Measurements from ENCODE around the gene EPB41L2. TPM values are rescaled to one million over a fixed set of nuclear protein-coding genes. Genes with fewer than 3 reads are reported as not detected.

The EPB41L2 gene
- total RNA-seq, 1 experiment from 2014 or later: 106 TPM

GRCh38 chr6:131007286-131007685, 55.8 kb downstream of the EPB41L2 start:
- Mint-ChIP-seq H3K27me3 (ENCODE audit: low read depth) (peaks cover 6% of the 10 kb centered on the region), H3K4me3 (no peak overlapping the region), H3K4me1 (peaks cover 35% of the 10 kb centered on the region), H3K36me3 (peaks cover 43% of the 10 kb centered on the region), H3K27ac (no peak overlapping the region), H3K9me3 (peaks cover 42% of the 10 kb centered on the region)
- DNase-seq (ENCODE audit: low spot score) (no peak), ATAC-seq (no peak)
- TF ChIP-seq FOXK1 (CRISPR knock-in tag; IDR thresholded peaks at IDR 0.05): no peak
- TF ChIP-seq ZNF219 (CRISPR knock-in tag; IDR thresholded peaks at IDR 0.05; ENCODE audit: borderline replicate concordance): no peak
- no peak for TF ChIP-seq FOXJ3 (CRISPR knock-in tag; IDR thresholded peaks at IDR 0.05; ENCODE audit: borderline replicate concordance)
- no peak for TF ChIP-seq NR1H2 (CRISPR knock-in tag; IDR thresholded peaks at IDR 0.05)
- no peak for TF ChIP-seq MXD4 (CRISPR knock-in tag; IDR thresholded peaks at IDR 0.05; ENCODE audit: borderline replicate concordance)
- ChIA-PET POLR2A (no interaction called here), CTCF (no interaction called here)

- H3K27me3 Mint-ChIP-seq (ENCODE audit: low read depth): peaks cover 6% of the 10 kb centered on the region
- H3K36me3 Mint-ChIP-seq: peaks cover 38% of the 10 kb centered on the region
- H3K27ac Mint-ChIP-seq: peak overlapping the region; percentile 90
- CTCF ChIA-PET: no interaction called here
- peaks cover 50% of the 10 kb centered on the region for H3K4me1 Mint-ChIP-seq
- TF ChIP-seq ZNF232 (CRISPR knock-in tag; IDR thresholded peaks at IDR 0.05): no peak
- TF ChIP-seq OVOL2 (CRISPR knock-in tag; IDR thresholded peaks at IDR 0.05; ENCODE audit: borderline replicate concordance): no peak
- no peak for TF ChIP-seq STAT6 (CRISPR knock-in tag; conservative IDR thresholded peaks at IDR 0.05; ENCODE audit: low read depth)
- no peak for TF ChIP-seq KAT7 (CRISPR knock-in tag; IDR thresholded peaks at IDR 0.05; ENCODE audit: borderline replicate concordance)
- TF ChIP-seq GABPB1 (CRISPR knock-in tag; IDR thresholded peaks at IDR 0.05): no peak
- TF ChIP-seq NR1H2 (CRISPR knock-in tag; IDR thresholded peaks at IDR 0.05): no peak
- no peak for TF ChIP-seq USF1 (CRISPR knock-in tag; IDR thresholded peaks at IDR 0.05)
- no peak for TF ChIP-seq NFE2L1 (CRISPR knock-in tag; IDR thresholded peaks at IDR 0.05)
- TF ChIP-seq SOX15 (CRISPR knock-in tag; IDR thresholded peaks at IDR 0.05): no peak
- no peak for TF ChIP-seq PREB (CRISPR knock-in tag; IDR thresholded peaks at IDR 0.05; ENCODE audit: borderline replicate concordance)
- no peak for TF ChIP-seq ZNF425 (CRISPR knock-in tag; conservative IDR thresholded peaks at IDR 0.05)
- DNase-seq (ENCODE audit: low spot score): no peak
- H3K4me3 Mint-ChIP-seq: no peak overlapping the region
- POLR2A ChIA-PET: no interaction called here
- no peak for ATAC-seq
- H3K9me3 Mint-ChIP-seq: peaks cover 36% of the 10 kb centered on the region
Measured at GRCh38 chr6:131005439-131006016, 57.5 kb downstream of the EPB41L2 start.

GRCh38 chr6:131004936-131005335, 58.1 kb downstream of the EPB41L2 start:
- no peak overlapping the region for H3K4me3 Mint-ChIP-seq
- ChIA-PET CTCF (no interaction called here), POLR2A (no interaction called here)
- no peak for DNase-seq (ENCODE audit: low spot score)
- H3K4me1 Mint-ChIP-seq: peaks cover 56% of the 10 kb centered on the region
- H3K9me3 Mint-ChIP-seq: peaks cover 34% of the 10 kb centered on the region
- peak overlapping the region; percentile 39 for H3K27ac Mint-ChIP-seq
- H3K27me3 Mint-ChIP-seq (ENCODE audit: low read depth): peaks cover 6% of the 10 kb centered on the region
- peaks cover 36% of the 10 kb centered on the region for H3K36me3 Mint-ChIP-seq
- no peak for ATAC-seq
- TF ChIP-seq MXD4 (CRISPR knock-in tag; IDR thresholded peaks at IDR 0.05; ENCODE audit: borderline replicate concordance) (no peak), SMAD3 (CRISPR knock-in tag; IDR thresholded peaks at IDR 0.05; ENCODE audit: borderline replicate concordance) (no peak), ZNF263 (CRISPR knock-in tag; IDR thresholded peaks at IDR 0.05; ENCODE audit: low read depth) (no peak), CDX4 (CRISPR knock-in tag; IDR thresholded peaks at IDR 0.05; ENCODE audit: borderline replicate concordance) (no peak), ATF3 (CRISPR knock-in tag; conservative IDR thresholded peaks at IDR 0.05) (no peak), ZNF671 (CRISPR knock-in tag; IDR thresholded peaks at IDR 0.05) (no peak), ETV6 (CRISPR knock-in tag; IDR thresholded peaks at IDR 0.05) (no peak), FOXP4 (CRISPR knock-in tag; IDR thresholded peaks at IDR 0.05) (no peak), FOXJ3 (CRISPR knock-in tag; IDR thresholded peaks at IDR 0.05; ENCODE audit: borderline replicate concordance) (no peak)
